ENCODE results near the gene DBT.
"Not testable (repeated sequence)": the region's sequence is repeated elsewhere in the genome, so short reads cannot be mapped to it uniquely, and the experiment has no call there.

DNA sequence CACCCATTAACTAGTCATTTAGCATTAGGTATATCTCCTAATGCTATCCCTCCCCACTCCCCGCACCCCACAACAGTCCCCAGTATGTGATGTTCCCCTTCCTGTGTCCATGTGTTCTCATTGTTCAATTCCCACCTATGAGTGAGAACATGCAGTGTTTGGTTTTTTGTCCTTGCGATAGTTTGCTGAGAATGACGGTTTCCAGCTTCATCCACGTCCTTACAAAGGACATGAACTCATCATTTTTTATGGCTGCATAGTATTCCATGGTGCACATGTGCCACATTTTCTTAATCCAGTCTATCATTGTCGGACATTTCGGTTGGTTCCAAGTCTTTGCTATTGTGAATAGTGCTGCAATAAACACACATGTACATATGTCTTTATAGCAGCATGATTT is 8.8 kb upstream of the DBT start:
- TF ChIP-seq, protein P1, sequence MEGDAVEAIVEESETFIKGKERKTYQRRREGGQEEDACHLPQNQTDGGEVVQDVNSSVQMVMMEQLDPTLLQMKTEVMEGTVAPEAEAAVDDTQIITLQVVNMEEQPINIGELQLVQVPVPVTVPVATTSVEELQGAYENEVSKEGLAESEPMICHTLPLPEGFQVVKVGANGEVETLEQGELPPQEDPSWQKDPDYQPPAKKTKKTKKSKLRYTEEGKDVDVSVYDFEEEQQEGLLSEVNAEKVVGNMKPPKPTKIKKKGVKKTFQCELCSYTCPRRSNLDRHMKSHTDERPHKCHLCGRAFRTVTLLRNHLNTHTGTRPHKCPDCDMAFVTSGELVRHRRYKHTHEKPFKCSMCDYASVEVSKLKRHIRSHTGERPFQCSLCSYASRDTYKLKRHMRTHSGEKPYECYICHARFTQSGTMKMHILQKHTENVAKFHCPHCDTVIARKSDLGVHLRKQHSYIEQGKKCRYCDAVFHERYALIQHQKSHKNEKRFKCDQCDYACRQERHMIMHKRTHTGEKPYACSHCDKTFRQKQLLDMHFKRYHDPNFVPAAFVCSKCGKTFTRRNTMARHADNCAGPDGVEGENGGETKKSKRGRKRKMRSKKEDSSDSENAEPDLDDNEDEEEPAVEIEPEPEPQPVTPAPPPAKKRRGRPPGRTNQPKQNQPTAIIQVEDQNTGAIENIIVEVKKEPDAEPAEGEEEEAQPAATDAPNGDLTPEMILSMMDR (conservative IDR thresholded peaks at IDR 0.05), result not testable (repeated sequence)
- not testable (repeated sequence) for TF ChIP-seq EZH2 (IDR thresholded peaks at IDR 0.05; ENCODE audit: low read depth)

Data from PC-9 (cell line).